ENCODE results near the gene MUC6. TPM values are rescaled to one million over a fixed set of nuclear protein-coding genes. Genes with fewer than 3 reads are reported as not detected.

Gene MUC6
- total and polyA plus RNA-seq, 3 donors from 2014 or later, result 0.16 to 1.5 (median 0.19) TPM

GRCh38 chr11:1078191-1078601 lies 41.7 kb upstream of the MUC6 start:
- H3K4me3 ChIP-seq, result no peak overlapping the region
- 90 to 100% methylated on average over 6 to 38 of the region's 39 CpGs for WGBS, 2 donors
- intact Hi-C loops (cut with DNase I; ENCODE audit: low total_unique reads), result no loop called here
- no peak for DNase-seq
- peaks cover 5% of the 10 kb centered on the region for H3K4me1 ChIP-seq
- no peak overlapping the region for H3K27ac ChIP-seq
- H3K27me3 ChIP-seq, result no peaks in the 10 kb centered on the region
- H3K9me3 ChIP-seq, result no peaks in the 10 kb centered on the region
- H3K36me3 ChIP-seq (ENCODE audit: low read depth, missing control alignments), result no peaks in the 10 kb centered on the region
- no peak for TF ChIP-seq POLR2A (IDR thresholded peaks at IDR 0.05)
- no peak for TF ChIP-seq CTCF (IDR thresholded peaks at IDR 0.05)

GRCh38 chr11:1077417-1078119 lies 41.0 kb upstream of the MUC6 start:
- no peaks in the 10 kb centered on the region for H3K9me3 ChIP-seq
- WGBS, 2 donors, result 85 to 90% methylated on average over 4 to 33 of the region's 33 CpGs
- no peak overlapping the region for H3K4me3 ChIP-seq
- intact Hi-C loops (cut with DNase I; ENCODE audit: low total_unique reads), result no loop called here
- no peak overlapping the region for H3K27ac ChIP-seq
- TF ChIP-seq POLR2A (IDR thresholded peaks at IDR 0.05) (no peak), CTCF (IDR thresholded peaks at IDR 0.05) (no peak)
- H3K36me3 ChIP-seq (ENCODE audit: low read depth, missing control alignments), result no peaks in the 10 kb centered on the region
- no peaks in the 10 kb centered on the region for H3K27me3 ChIP-seq
- H3K4me1 ChIP-seq, result peaks cover 7% of the 10 kb centered on the region
- no peak for DNase-seq

- WGBS, 2 donors, result 81 to 95% methylated on average over 6 to 9 of the region's 11 CpGs
- no peak for DNase-seq
Measured at GRCh38 chr11:1077033-1077416, 40.5 kb upstream of the MUC6 start.

GRCh38 chr11:1076061-1076665 lies 39.6 kb upstream of the MUC6 start:
- 75 to 83% methylated on average over 14 to 18 of the region's 18 CpGs for WGBS, 2 donors
- intact Hi-C loops (cut with DNase I; ENCODE audit: low total_unique reads), result no loop called here
- no peaks in the 10 kb centered on the region for H3K27me3 ChIP-seq
- no peak overlapping the region for H3K27ac ChIP-seq
- no peaks in the 10 kb centered on the region for H3K9me3 ChIP-seq
- DNase-seq, result no peak
- no peak overlapping the region for H3K4me3 ChIP-seq
- H3K36me3 ChIP-seq (ENCODE audit: low read depth, missing control alignments), result no peaks in the 10 kb centered on the region
- TF ChIP-seq POLR2A (IDR thresholded peaks at IDR 0.05) (no peak), CTCF (IDR thresholded peaks at IDR 0.05) (no peak)
- H3K4me1 ChIP-seq, result peaks cover 7% of the 10 kb centered on the region

More at GRCh38 chr11:1077033-1077416, 40.5 kb upstream of the MUC6 start:
- Histone ChIP-seq H3K27me3 (no peaks in the 10 kb centered on the region), H3K27ac (no peak overlapping the region), H3K4me3 (no peak overlapping the region), H3K9me3 (no peaks in the 10 kb centered on the region), H3K4me1 (peaks cover 7% of the 10 kb centered on the region), H3K36me3 (ENCODE audit: low read depth, missing control alignments) (no peaks in the 10 kb centered on the region)
- intact Hi-C loops (cut with DNase I; ENCODE audit: low total_unique reads), result no loop called here
- TF ChIP-seq CTCF (IDR thresholded peaks at IDR 0.05), result no peak
- TF ChIP-seq POLR2A (IDR thresholded peaks at IDR 0.05), result no peak

All from testis (tissue), 3 donors.